Activated T-helper 2 cell treated with anti-CD3 and anti-CD28 coated beads, Interferon-gamma antibody, Interleukin-2, Interleukin-4, amounts not matched to agents 10 μg/mL and 5 μg/mL and 100 μg/mL, durations not matched to agents 14 hours and 24 hours and 36 hours (primary cell): ENCODE data around the gene CAPRIN2. TPM values are rescaled to one million over a fixed set of nuclear protein-coding genes. Genes with fewer than 3 reads are reported as not detected.

Source experiments
- DNase-seq: peaks from one replicate; pipeline ENCODE4 v3.0.0; 2021; ENCODE audit warnings: low spot score
- H3K27ac Mint-ChIP-seq: one replicate; pipeline ENCODE4 v1.8.0; 2021; ENCODE audit warnings: mixed read lengths
- H3K27me3 Mint-ChIP-seq: one replicate; pipeline ENCODE4 v1.8.0; 2021; ENCODE audit warnings: low read depth, mixed read lengths
- H3K36me3 Mint-ChIP-seq: one replicate; pipeline ENCODE4 v1.8.0; 2021; ENCODE audit warnings: low read depth, mixed read lengths
- H3K4me1 Mint-ChIP-seq: one replicate; pipeline ENCODE4 v1.8.0; 2021; ENCODE audit warnings: low read depth, mixed read lengths
- H3K4me3 Mint-ChIP-seq: one replicate; pipeline ENCODE4 v1.8.0; 2021; ENCODE audit warnings: low read depth, mild to moderate bottlenecking, moderate library complexity, mixed read lengths
- H3K9me3 Mint-ChIP-seq: one replicate; pipeline ENCODE4 v1.8.0; 2021; ENCODE audit warnings: mixed read lengths
- intact Hi-C: fragments of 100-400 bp; cut with micrococcal nuclease; formaldehyde crosslinking; loops from one replicate; pipeline ENCODE4 v1.15.1; 2023
- total RNA-seq: library from RNA; stranded (reverse); gene quantifications from 2 replicates; pipeline ENCODE4 v1.2.3, GENCODE V29; 2022

CAPRIN2 gene, protein sequence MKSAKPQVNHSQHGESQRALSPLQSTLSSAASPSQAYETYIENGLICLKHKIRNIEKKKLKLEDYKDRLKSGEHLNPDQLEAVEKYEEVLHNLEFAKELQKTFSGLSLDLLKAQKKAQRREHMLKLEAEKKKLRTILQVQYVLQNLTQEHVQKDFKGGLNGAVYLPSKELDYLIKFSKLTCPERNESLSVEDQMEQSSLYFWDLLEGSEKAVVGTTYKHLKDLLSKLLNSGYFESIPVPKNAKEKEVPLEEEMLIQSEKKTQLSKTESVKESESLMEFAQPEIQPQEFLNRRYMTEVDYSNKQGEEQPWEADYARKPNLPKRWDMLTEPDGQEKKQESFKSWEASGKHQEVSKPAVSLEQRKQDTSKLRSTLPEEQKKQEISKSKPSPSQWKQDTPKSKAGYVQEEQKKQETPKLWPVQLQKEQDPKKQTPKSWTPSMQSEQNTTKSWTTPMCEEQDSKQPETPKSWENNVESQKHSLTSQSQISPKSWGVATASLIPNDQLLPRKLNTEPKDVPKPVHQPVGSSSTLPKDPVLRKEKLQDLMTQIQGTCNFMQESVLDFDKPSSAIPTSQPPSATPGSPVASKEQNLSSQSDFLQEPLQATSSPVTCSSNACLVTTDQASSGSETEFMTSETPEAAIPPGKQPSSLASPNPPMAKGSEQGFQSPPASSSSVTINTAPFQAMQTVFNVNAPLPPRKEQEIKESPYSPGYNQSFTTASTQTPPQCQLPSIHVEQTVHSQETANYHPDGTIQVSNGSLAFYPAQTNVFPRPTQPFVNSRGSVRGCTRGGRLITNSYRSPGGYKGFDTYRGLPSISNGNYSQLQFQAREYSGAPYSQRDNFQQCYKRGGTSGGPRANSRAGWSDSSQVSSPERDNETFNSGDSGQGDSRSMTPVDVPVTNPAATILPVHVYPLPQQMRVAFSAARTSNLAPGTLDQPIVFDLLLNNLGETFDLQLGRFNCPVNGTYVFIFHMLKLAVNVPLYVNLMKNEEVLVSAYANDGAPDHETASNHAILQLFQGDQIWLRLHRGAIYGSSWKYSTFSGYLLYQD
- 13.5 and 14.2 TPM in 2 replicates for total RNA-seq

DNA sequence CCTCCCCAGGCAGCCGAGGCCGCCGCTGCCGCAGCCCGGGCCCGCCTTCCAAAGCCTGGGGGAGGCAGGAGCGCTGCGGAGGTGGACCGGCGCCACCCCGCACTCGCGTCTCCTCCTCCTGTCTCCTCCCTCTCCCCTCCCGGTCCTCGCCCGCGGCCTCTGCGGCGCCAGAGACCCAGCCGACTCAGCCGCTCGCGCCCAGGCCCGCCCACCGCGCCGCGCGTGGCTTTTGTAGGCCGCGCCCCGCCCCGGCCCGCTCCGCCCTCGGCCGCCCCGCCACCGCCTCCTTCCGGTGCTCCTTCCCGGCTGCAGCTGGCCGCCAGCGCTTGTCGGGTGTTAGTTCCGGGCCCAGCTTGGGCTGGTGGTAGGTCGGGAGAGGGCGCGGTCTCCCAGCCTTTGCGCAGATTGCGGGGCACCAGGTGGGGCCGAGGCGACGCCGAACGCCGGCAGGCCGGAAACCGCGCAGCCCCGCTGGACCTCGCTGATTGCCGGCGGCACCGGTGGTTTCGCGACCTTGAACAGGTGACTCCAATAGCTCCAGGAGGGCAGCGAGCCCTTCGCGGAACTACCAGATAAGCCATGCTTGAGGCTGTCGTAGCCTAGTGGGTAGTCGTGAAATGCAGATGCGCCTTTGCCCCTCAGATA lies at the start of gene CAPRIN2:
Gene CAPRIN2, minus strand, starts transcription at position 202 of the 645 bp plus-strand sequence. CDS start 1,431 bp downstream, outside the sequence.
- peak; percentile 92 for DNase-seq
- Mint-ChIP-seq H3K36me3 (peaks cover 3% of the 10 kb centered on the region), H3K27ac (peak within 1 kb of the TSS; percentile 18), H3K4me1 (peaks cover 33% of the 10 kb centered on the region), H3K9me3 (no peaks in the 10 kb centered on the region), H3K4me3 (peak within 1 kb of the TSS; percentile 88), H3K27me3 (no peaks in the 10 kb centered on the region)
- intact Hi-C loops: loop anchor here (1.0 to 10.0 kb wide), 5 partner anchors 40 to 1650 kb away; partner anchors contain the start of genes IPO8 and SINHCAF

DNA sequence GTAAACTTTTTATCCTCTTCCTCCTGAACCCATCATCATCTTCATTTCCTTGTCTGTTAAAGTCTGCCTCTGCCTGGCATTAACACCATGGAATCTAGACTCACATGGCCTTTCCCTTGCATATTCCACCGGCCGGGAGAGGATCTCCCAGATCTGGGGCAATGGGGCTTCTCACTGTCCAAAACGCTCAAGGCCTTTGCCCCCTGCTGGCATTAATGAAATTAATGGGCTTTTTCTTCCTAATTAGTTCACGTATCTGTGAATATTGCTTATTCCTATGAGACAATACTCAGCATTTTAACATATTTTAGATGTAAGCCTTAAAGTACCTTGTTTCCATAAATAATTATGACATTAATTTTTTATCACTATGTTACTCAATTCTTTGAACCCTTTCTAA lies 42.9 kb upstream of the CAPRIN2 start:
- intact Hi-C loops: no loop called here
- no peaks in the 10 kb centered on the region for H3K9me3 Mint-ChIP-seq
- no peak for DNase-seq
- H3K4me3 Mint-ChIP-seq: peak overlapping the region; percentile 69
- peaks cover 25% of the 10 kb centered on the region for H3K27me3 Mint-ChIP-seq
- peaks cover 22% of the 10 kb centered on the region for H3K4me1 Mint-ChIP-seq
- H3K27ac Mint-ChIP-seq: no peak overlapping the region
- H3K36me3 Mint-ChIP-seq: no peaks in the 10 kb centered on the region

DNA sequence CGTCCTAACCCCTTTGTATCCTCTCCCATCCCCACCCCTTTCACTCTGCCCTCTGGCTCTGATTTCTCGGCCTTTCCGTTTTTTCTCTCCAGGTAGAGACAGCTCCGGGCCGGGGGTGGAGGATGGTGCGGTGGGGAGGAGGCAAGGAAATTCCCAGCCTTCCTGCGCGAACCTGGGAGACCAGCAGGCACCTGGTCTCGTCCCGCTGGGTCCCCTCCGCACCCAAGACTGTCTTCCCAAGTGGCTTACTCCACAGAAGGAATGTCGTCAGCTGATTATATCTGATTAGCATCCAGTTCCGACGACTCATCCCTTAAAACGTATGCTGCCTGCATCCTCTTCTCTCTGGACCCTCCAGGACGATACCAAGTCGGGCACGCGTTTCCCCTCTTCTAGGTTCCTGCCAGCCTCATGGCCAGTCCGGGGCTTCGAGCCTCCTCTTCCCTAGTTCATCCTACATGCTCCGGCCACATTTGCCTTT lies 42.2 kb upstream of the CAPRIN2 start:
- intact Hi-C loops: loop anchor here (1.0 kb wide), 1 partner anchor 102 kb away; the partner anchor contains the start of gene IPO8
- H3K4me3 Mint-ChIP-seq: peak overlapping the region; percentile 70
- DNase-seq: no peak
- H3K4me1 Mint-ChIP-seq: peaks cover 22% of the 10 kb centered on the region
- H3K9me3 Mint-ChIP-seq: no peaks in the 10 kb centered on the region
- no peaks in the 10 kb centered on the region for H3K36me3 Mint-ChIP-seq
- peaks cover 25% of the 10 kb centered on the region for H3K27me3 Mint-ChIP-seq
- no peak overlapping the region for H3K27ac Mint-ChIP-seq

DNA sequence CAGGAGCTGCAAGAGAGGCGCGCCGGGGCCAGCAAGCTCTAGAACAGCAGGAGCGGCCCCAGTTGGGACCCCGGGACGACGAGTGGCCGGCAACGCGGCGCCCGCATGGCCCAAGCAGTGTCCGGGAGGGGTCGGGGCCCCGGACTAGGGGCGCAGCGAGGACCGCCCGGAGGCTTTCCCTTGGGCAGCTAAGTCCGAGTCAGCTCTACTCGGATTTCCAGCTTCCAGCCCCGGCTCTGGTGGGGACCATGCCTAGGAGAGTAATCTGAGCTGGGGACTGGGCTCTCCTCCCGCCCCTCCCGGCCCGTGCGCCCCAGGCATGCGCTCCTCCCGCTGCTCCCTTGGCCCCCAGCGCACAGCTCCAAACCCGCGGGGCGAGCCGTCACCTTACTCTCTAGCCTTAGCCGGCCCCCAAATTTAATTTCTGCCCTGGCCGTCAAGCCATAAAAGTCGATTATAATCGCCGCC lies 41.6 kb upstream of the CAPRIN2 start:
- no peak overlapping the region for H3K27ac Mint-ChIP-seq
- peaks cover 22% of the 10 kb centered on the region for H3K4me1 Mint-ChIP-seq
- intact Hi-C loops: loop anchor here (1.0 kb wide), 1 partner anchor 101 kb away; the partner anchor contains the start of gene IPO8
- no peaks in the 10 kb centered on the region for H3K9me3 Mint-ChIP-seq
- no peak for DNase-seq
- H3K4me3 Mint-ChIP-seq: peak overlapping the region; percentile 82
- H3K27me3 Mint-ChIP-seq: peaks cover 28% of the 10 kb centered on the region
- no peaks in the 10 kb centered on the region for H3K36me3 Mint-ChIP-seq

DNA sequence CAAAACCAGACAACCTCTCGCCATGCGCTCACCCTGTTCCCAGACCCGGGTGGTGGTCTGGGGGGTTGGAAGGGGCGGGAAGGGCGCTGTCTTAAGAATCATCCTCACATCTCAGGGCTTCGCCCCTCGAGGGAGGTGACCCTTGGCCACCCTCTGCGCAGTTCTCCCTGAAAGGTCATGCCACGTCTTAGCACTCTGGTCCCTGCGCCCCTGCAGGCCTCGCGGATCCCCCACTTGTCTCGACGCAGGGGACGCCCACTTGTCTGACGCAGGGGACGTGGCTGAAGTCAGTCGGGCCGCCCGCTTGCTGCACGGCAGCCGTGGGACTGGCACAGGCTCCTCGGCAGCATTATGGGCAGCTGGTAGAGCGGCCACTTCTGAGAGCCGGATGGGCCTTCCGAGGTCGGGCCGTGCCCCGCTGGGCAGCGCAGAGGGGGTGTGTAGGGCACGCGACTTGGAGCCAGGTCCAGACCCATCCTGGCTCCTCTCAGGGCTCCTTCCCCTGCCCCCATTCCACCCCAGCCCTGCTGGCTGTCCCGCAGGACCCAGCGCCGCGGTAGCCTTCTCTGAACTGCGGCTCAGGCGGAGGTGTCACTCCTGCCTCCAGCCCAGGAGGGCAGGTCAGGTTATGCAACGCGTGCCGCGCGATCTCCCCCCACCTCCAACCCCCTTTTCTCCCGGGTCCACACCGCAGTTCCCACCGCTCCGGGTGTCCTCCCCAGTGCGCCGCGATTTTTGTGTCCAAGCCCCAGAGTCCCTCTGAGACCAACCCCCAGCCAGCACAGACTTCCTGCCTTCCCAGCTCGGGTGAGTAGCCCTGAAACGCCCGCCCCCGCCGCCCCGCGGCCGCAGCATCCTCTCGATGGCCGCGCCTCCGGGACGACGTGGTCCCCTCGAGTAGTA lies 40.9 kb upstream of the CAPRIN2 start:
- intact Hi-C loops: loop anchor here (1.0 kb wide), 2 partner anchors 41 to 100 kb away; partner anchors contain the start of genes CAPRIN2 and IPO8
- peaks cover 22% of the 10 kb centered on the region for H3K4me1 Mint-ChIP-seq

DNA sequence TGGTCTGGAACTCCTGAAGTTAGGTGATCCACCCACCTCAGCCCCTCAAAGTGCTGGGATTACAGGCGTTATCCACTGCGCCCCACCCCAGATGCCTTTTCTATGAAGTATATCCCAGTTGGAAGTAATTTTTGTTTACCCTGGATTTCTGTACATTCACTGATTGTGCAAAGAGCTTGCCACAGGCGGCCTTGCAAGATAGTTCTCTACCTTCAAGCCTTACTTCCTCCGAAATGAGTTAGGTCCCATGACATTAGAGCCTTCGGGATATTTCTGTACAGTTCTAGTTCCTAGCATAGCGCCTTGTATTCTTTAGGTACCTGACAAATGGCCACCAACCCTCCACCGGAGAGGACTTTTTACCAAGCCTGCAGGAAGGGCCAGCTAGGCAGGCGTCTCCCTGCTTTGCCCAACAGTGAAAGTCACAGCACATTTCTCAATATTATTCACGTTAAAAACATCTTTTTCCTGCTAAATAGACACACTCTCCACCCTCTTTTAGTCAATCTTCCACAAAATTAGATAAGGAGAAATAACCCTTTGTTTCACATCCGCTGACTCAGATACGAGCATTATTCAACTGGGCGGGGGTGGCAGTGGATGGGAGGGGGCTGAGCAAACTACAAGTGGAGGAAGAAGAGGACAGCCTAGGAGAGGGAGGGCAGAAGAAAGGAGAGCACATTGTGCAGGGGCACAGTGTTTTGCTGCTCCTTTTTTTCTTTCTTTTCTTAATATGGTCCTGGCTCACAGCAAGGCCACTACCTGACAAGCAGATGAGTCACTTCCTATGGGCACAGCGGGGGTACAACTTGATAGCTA lies 40.0 kb upstream of the CAPRIN2 start:
- no peaks in the 10 kb centered on the region for H3K36me3 Mint-ChIP-seq
- H3K4me1 Mint-ChIP-seq: peaks cover 22% of the 10 kb centered on the region
- H3K4me3 Mint-ChIP-seq: peak overlapping the region; percentile 82
- no peaks in the 10 kb centered on the region for H3K9me3 Mint-ChIP-seq
- H3K27ac Mint-ChIP-seq: peak overlapping the region; percentile 61
- no peak for DNase-seq
- intact Hi-C loops: loop anchor here (1.0 kb wide), 1 partner anchor 40 kb away; the partner anchor contains the start of gene CAPRIN2
- peaks cover 25% of the 10 kb centered on the region for H3K27me3 Mint-ChIP-seq

More for the DNA sequence above, 40.9 kb upstream of the CAPRIN2 start:
- Mint-ChIP-seq H3K27ac (peak overlapping the region; percentile 85), H3K36me3 (no peaks in the 10 kb centered on the region), H3K27me3 (peaks cover 28% of the 10 kb centered on the region), H3K4me3 (peak overlapping the region; percentile 82), H3K9me3 (no peaks in the 10 kb centered on the region)
- DNase-seq: peak; percentile 54

DNA sequence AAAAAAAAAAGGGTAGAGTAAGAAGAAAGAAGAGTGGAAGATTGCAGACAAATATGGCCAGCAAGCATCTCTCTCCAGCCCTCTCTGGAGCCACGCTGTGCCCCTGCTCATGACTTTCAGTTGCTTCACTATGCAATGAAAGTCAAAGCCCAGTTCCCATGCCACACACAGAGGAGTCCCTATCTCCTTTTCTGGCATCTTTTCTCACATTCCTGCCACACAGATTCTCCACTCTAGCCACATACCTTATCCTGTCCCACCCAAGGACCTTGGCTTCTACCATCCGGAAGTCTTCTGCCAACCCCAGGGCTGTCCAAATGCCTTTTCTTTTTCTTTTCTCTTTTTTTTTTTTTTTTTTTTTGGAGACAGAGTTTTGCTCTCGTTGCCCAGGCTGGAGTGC lies 39.3 kb upstream of the CAPRIN2 start:
- Mint-ChIP-seq H3K27ac (no peak overlapping the region), H3K4me1 (peaks cover 22% of the 10 kb centered on the region), H3K4me3 (no peak overlapping the region), H3K36me3 (no peaks in the 10 kb centered on the region), H3K9me3 (no peaks in the 10 kb centered on the region), H3K27me3 (peaks cover 23% of the 10 kb centered on the region)
- DNase-seq: no peak
- intact Hi-C loops: no loop called here

DNA sequence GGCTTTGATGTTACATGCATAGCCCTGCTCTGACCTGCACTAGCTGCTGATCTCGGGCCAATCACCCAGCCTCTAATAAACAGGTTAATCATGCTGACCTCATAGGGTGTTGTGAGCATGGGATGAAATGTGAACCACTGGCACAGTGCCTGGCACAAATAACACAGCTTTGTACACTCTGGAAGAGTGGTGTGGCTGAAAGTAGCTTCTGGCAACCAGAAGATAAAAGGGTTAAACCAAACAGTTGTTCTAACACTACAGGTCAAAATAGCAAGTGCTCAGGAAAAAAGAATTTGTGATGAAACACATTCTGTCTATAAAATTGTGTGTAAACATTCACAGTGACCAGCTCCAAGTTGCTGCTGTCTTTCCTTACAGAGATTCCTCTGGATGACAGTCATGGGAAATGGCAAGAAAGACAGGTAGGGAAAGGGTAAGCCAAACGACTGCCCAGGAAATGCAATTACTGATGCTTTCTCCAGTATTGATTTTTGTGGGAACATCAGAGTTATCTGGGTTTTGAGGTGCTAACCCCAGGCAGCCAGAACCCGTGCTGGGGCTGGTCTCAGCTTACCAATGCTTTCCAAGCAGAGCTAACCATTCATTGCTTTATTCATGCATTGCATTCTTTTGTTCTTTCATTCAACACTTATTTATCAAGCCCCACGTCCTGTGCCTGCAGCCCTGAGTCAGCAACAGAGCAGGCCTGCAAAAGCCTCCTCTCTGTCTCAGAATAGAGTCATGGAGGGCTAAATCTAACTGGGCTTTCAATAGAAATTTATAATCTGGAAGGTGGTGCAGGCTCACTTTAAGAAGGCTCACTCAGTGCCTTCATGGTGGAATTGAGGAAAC lies 38.1 kb upstream of the CAPRIN2 start:
- Mint-ChIP-seq H3K27me3 (peaks cover 17% of the 10 kb centered on the region), H3K36me3 (no peaks in the 10 kb centered on the region), H3K4me1 (peaks cover 22% of the 10 kb centered on the region), H3K4me3 (no peak overlapping the region), H3K9me3 (no peaks in the 10 kb centered on the region), H3K27ac (no peak overlapping the region)
- intact Hi-C loops: no loop called here
- DNase-seq: no peak

DNA sequence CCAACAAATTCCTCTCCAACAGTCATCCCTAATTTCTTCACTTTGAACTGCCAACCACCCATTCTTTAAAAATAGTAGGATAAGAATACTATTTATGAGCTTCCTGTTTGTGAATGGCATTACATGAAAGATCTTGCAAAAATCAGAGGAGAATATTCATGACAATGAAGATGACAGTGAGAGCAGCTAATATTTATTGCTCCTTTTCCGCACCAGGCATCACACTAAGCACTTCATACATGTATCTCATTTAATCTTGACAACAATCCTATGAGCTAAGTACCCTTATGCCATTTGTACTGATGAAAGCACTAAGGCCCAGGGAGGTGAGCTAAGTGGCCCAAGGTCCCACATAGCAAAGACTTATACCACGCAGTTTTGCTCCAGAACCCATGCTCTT lies 37.3 kb upstream of the CAPRIN2 start:
- H3K4me1 Mint-ChIP-seq: peaks cover 18% of the 10 kb centered on the region
- H3K27ac Mint-ChIP-seq: no peak overlapping the region
- H3K4me3 Mint-ChIP-seq: no peak overlapping the region
- intact Hi-C loops: no loop called here
- H3K9me3 Mint-ChIP-seq: no peaks in the 10 kb centered on the region
- no peak for DNase-seq
- peaks cover 10% of the 10 kb centered on the region for H3K27me3 Mint-ChIP-seq
- no peaks in the 10 kb centered on the region for H3K36me3 Mint-ChIP-seq

DNA sequence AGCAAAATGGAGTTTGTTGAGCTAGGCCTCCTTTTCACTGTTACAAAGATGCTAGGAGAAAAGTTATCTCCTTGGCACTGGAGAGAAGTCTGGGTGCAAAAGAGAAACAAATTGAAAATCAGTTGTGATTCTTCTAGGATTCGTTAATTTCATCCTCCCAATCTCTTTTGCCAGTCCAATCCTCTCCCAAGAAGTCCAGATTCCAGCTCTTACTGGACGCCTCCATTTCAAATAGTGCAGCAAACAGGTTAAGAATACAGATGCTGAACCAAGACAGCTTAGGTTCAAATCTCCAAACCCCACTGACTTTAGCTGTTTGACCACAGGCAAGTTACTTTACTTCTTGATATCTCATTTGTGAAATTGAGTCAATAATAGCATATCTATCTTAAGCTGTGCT lies 34.0 kb upstream of the CAPRIN2 start:
- H3K27ac Mint-ChIP-seq: no peak overlapping the region
- no peak overlapping the region for H3K4me3 Mint-ChIP-seq
- H3K4me1 Mint-ChIP-seq: peaks cover 3% of the 10 kb centered on the region
- H3K36me3 Mint-ChIP-seq: no peaks in the 10 kb centered on the region
- H3K9me3 Mint-ChIP-seq: no peaks in the 10 kb centered on the region
- peaks cover 26% of the 10 kb centered on the region for H3K27me3 Mint-ChIP-seq
- intact Hi-C loops: no loop called here
- DNase-seq: no peak
